NCI-H128 (cell line): ENCODE measurements around the gene PDX1.
"Not testable (repeated sequence)": the region's sequence is repeated elsewhere in the genome, so short reads cannot be mapped to it uniquely, and the experiment has no call there.

ENCODE experiments used
- DNase-seq: peaks from one replicate; lab custom pipeline; 2025; ENCODE audit not compliant: unreplicated experiment; lab: John Stamatoyannopoulos, UW

PDX1 gene

GRCh38 chr13:27954406-27954851, 34.6 kb downstream of the PDX1 start:
- no peak for DNase-seq

- no peak for DNase-seq
These were observed 35.3 kb downstream of the PDX1 start for GRCh38 chr13:27955014-27955591.

- no peak for DNase-seq
These were observed 36.9 kb downstream of the PDX1 start for GRCh38 chr13:27956576-27957300.

- DNase-seq = no peak
These were observed 40.2 kb downstream of the PDX1 start for GRCh38 chr13:27959976-27960361.

GRCh38 chr13:27960362-27961226, 40.8 kb downstream of the PDX1 start:
- peak; percentile 34 for DNase-seq

- DNase-seq = no peak
These were observed 41.7 kb downstream of the PDX1 start for GRCh38 chr13:27961227-27962085.

- no peak for DNase-seq
These were observed 42.5 kb downstream of the PDX1 start for GRCh38 chr13:27962128-27962841.

- DNase-seq = no peak
These were observed 43.2 kb downstream of the PDX1 start for GRCh38 chr13:27962982-27963381.

- no peak for DNase-seq
These were observed 43.7 kb downstream of the PDX1 start for GRCh38 chr13:27963491-27963890.

- not testable (repeated sequence) for DNase-seq
These were observed 44.4 kb downstream of the PDX1 start for GRCh38 chr13:27964206-27964605.

- no peak for DNase-seq
These were observed 45.0 kb downstream of the PDX1 start for GRCh38 chr13:27964741-27965323.

- DNase-seq = no peak
These were observed 45.5 kb downstream of the PDX1 start for GRCh38 chr13:27965343-27965739.

GRCh38 chr13:27965740-27966640, 46.2 kb downstream of the PDX1 start:
- DNase-seq = no peak

- DNase-seq = no peak
These were observed 46.9 kb downstream of the PDX1 start for GRCh38 chr13:27966641-27967202.

- DNase-seq = no peak
These were observed 47.5 kb downstream of the PDX1 start for GRCh38 chr13:27967203-27967735.

- no peak for DNase-seq
These were observed 48.0 kb downstream of the PDX1 start for GRCh38 chr13:27967736-27968315.

- peak; percentile 23 for DNase-seq
These were observed 48.7 kb downstream of the PDX1 start for GRCh38 chr13:27968316-27969081.
